Prostate gland (tissue), 2 donors: ENCODE measurements around the gene TPP1.

Source experiments
- CTCF ChIP-seq, 4 experiments: fragments of 200-600 bp in 2 of 4; fragments of 450-650 bp in 2 of 4; sonication (generic) in 2 of 4; IDR thresholded peaks; 1 replicate in 3 of 4; 2 replicates in 1 of 4; pipeline ENCODE4 v1.5.1; 2016 to 2019; ENCODE audit warnings: antibody characterized with exemption in 4 of 4, mild to moderate bottlenecking in 2 of 4, moderate library complexity in 2 of 4
- POLR2AphosphoS5 ChIP-seq: sonication (generic); formaldehyde crosslinking; IDR thresholded peaks from one replicate; pipeline ENCODE4 v1.6.1; 2017; ENCODE audit warnings: antibody characterized with exemption

GRCh38 chr11:6611092-6611962, 7.9 kb downstream of the TPP1 start:
- TF ChIP-seq POLR2AphosphoS5 (peak; percentile 19), CTCF (IDR thresholded peaks at IDR 0.05) (no peak)
